Keratinocyte (primary cell): ENCODE data around the gene CCDC86. TPM values are rescaled to one million over a fixed set of nuclear protein-coding genes. Genes with fewer than 3 reads are reported as not detected.

Source experiments
- DNase-seq: peaks from one replicate; pipeline ENCODE4 v3.0.0-alpha.2; 2011; ENCODE audit warnings: low read depth, missing footprints, low spot score
- FAIRE-seq: peaks from 2 replicates; lab custom pipeline; 2011; peaks lifted over from hg19 to GRCh38; lab: Jason Lieb, UNC
- H2AFZ ChIP-seq: 2 replicates; pipeline ENCODE4 v1.6.0; 2012; ENCODE audit warnings: low read length, control low read depth, inconsistent platforms; ENCODE audit not compliant: control insufficient read depth
- H3K27ac ChIP-seq: 2 replicates; pipeline ENCODE4 v1.5.1; 2011; ENCODE audit warnings: low read length; ENCODE audit not compliant: control insufficient read depth, insufficient read depth
- H3K27me3 ChIP-seq: 3 replicates; pipeline ENCODE4 v1.6.0; 2011; ENCODE audit warnings: low read length; ENCODE audit not compliant: control insufficient read depth, insufficient read depth; ENCODE audit errors: extremely low read depth
- H3K36me3 ChIP-seq, 2 experiments: 2 replicates in 1 of 2; 3 replicates in 1 of 2; pipeline ENCODE4 v1.5.1; 2011; ENCODE audit warnings: low read length in 2 of 2, mild to moderate bottlenecking in 1 of 2; ENCODE audit not compliant: control insufficient read depth in 2 of 2, insufficient read depth in 2 of 2; ENCODE audit errors: extremely low read depth in 1 of 2
- H3K4me1 ChIP-seq: 3 replicates; pipeline ENCODE4 v1.5.1; 2011; ENCODE audit warnings: low read length; ENCODE audit not compliant: control insufficient read depth, insufficient read depth; ENCODE audit errors: extremely low read depth
- H3K4me2 ChIP-seq: 3 replicates; pipeline ENCODE4 v1.6.0; 2011; ENCODE audit warnings: low read depth, low read length; ENCODE audit not compliant: control insufficient read depth, insufficient read depth; ENCODE audit errors: extremely low read depth
- H3K4me3 ChIP-seq, 3 experiments: fragments of 200-600 bp in 1 of 3; sonication (generic) in 1 of 3; 2 replicates in 2 of 3; 3 replicates in 1 of 3; pipeline ENCODE4 v1.5.1; 2011 to 2016; ENCODE audit warnings: low read length in 3 of 3, mild to moderate bottlenecking in 3 of 3, control low read depth in 2 of 3, inconsistent platforms in 1 of 3, low read depth in 1 of 3, mixed read lengths in 1 of 3, mixed run types in 1 of 3, moderate library complexity in 1 of 3; ENCODE audit not compliant: control insufficient read depth in 2 of 3, insufficient read depth in 2 of 3; ENCODE audit errors: extremely low read depth in 1 of 3
- H3K79me2 ChIP-seq: 2 replicates; pipeline ENCODE4 v1.6.0; 2012; ENCODE audit warnings: low read length; ENCODE audit not compliant: control insufficient read depth, insufficient read depth
- H3K9ac ChIP-seq: 3 replicates; pipeline ENCODE4 v1.6.0; 2011; ENCODE audit warnings: low read length; ENCODE audit not compliant: control insufficient read depth, insufficient read depth; ENCODE audit errors: extremely low read depth
- H3K9me1 ChIP-seq: 3 replicates; pipeline ENCODE4 v1.6.0; 2011; ENCODE audit warnings: low read length; ENCODE audit not compliant: control insufficient read depth, insufficient read depth; ENCODE audit errors: extremely low read depth
- H3K9me3 ChIP-seq: 2 replicates; pipeline ENCODE4 v1.5.1; 2012; ENCODE audit warnings: low read depth, low read length; ENCODE audit not compliant: control insufficient read depth
- H4K20me1 ChIP-seq: 3 replicates; pipeline ENCODE4 v1.6.0; 2011; ENCODE audit warnings: low read length; ENCODE audit not compliant: control insufficient read depth, insufficient read depth; ENCODE audit errors: extremely low read depth
- CTCF ChIP-seq, 3 experiments: IDR thresholded peaks in 1 of 3; conservative IDR thresholded peaks in 1 of 3; optimal IDR thresholded peaks in 1 of 3; 2 replicates in 2 of 3; 3 replicates in 1 of 3; pipeline versions ENCODE3 to v1.5.1; 2011; ENCODE audit warnings: low read length in 3 of 3, mild to moderate bottlenecking in 3 of 3, moderate library complexity in 2 of 3, control low read depth in 1 of 3, inconsistent platforms in 1 of 3; ENCODE audit not compliant: insufficient read depth in 2 of 3; ENCODE audit errors: extremely low read depth in 1 of 3
- EZH2 ChIP-seq: IDR thresholded peaks from one replicate; pipeline ENCODE4 v1.6.1; 2012; ENCODE audit warnings: inconsistent platforms, mild to moderate bottlenecking, low read length, moderate library complexity
- dilution Hi-C: fragments of 300-500 bp; cut with MboI; formaldehyde crosslinking; loops from one replicate; pipeline ENCODE4 v1.7.0; 2020; ENCODE audit warnings: low sequenced_read_pairs; ENCODE audit not compliant: extremely low pct_ligation_motif_present
- polyA plus RNA-seq, 5 experiments: library from polyadenylated mRNA; depleted of rRNA in 3 of 5; stranded (reverse) in 3 of 5; stranded (forward) in 1 of 5; unstranded in 1 of 5; fragments of >200 nt; gene quantifications; 1 replicate in 1 of 5; 2 replicates in 3 of 5; 3 replicates in 1 of 5; pipeline versions ENCODE4 v1.2.1 to v1.2.3, GENCODE V29; 2011 to 2012; ENCODE audit warnings: missing spikeins in 2 of 5, low read depth in 1 of 5, low replicate concordance in 1 of 5

CCDC86 gene
- polyA plus RNA-seq, 1 donor (not counting 4 experiments of a cell fraction or from before 2014, with no cell fraction given), result 29.3 TPM

- H3K4me2 ChIP-seq, result peak overlapping the region; percentile 2
- no peaks in the 10 kb centered on the region for H3K9me1 ChIP-seq
- H3K27me3 ChIP-seq, result no peaks in the 10 kb centered on the region
- dilution Hi-C loops, result no loop called here
- FAIRE-seq (no peak), DNase-seq (no peak)
- H4K20me1 ChIP-seq, result no peaks in the 10 kb centered on the region
- H2AFZ ChIP-seq, result peak overlapping the region; percentile 5
- no peak overlapping the region for H3K4me3 ChIP-seq
- TF ChIP-seq CTCF (optimal IDR thresholded peaks at IDR 0.05 in 1 of 3, IDR thresholded peaks at IDR 0.05 in 1 of 3, conservative IDR thresholded peaks at IDR 0.05 in 1 of 3; ENCODE audit: extremely low read depth in 1 of 3, insufficient read depth in 2 of 3, low read length in 3 of 3) (no peak), EZH2 (no peak)
- no peaks in the 10 kb centered on the region for H3K36me3 ChIP-seq
- no peak overlapping the region for H3K9ac ChIP-seq
- H3K4me1 ChIP-seq, result peaks cover 28% of the 10 kb centered on the region
- peak overlapping the region; percentile 15 for H3K27ac ChIP-seq
- no peaks in the 10 kb centered on the region for H3K9me3 ChIP-seq
- no peaks in the 10 kb centered on the region for H3K79me2 ChIP-seq
Measured at GRCh38 chr11:60835534-60835846, 6.4 kb upstream of the CCDC86 start.

- no peaks in the 10 kb centered on the region for H3K9me1 ChIP-seq
- no peak overlapping the region for H3K4me3 ChIP-seq
- no peak for DNase-seq
- TF ChIP-seq CTCF (optimal IDR thresholded peaks at IDR 0.05 in 1 of 3, IDR thresholded peaks at IDR 0.05 in 1 of 3, conservative IDR thresholded peaks at IDR 0.05 in 1 of 3; ENCODE audit: extremely low read depth in 1 of 3, insufficient read depth in 2 of 3, low read length in 3 of 3) (no peak), EZH2 (no peak)
- H3K27me3 ChIP-seq, result no peaks in the 10 kb centered on the region
- H3K4me1 ChIP-seq, result peaks cover 25% of the 10 kb centered on the region
- no peaks in the 10 kb centered on the region for H3K36me3 ChIP-seq
- H3K79me2 ChIP-seq, result peaks cover under 1% of the 10 kb centered on the region
- no peak for FAIRE-seq
- no peak overlapping the region for H2AFZ ChIP-seq
- H3K9me3 ChIP-seq, result no peaks in the 10 kb centered on the region
- H3K4me2 ChIP-seq, result no peak overlapping the region
- dilution Hi-C loops, result no loop called here
- no peaks in the 10 kb centered on the region for H4K20me1 ChIP-seq
- H3K9ac ChIP-seq, result no peak overlapping the region
- H3K27ac ChIP-seq, result no peak overlapping the region
Measured at GRCh38 chr11:60836866-60837515, 4.9 kb upstream of the CCDC86 start.
